Heart left ventricle (tissue), 16 donors: ENCODE data around the gene IPO11. TPM values are rescaled to one million over a fixed set of nuclear protein-coding genes. Genes with fewer than 3 reads are reported as not detected.

ENCODE experiments used
- ATAC-seq, 4 donors: fragments of 200-7000 bp; cut with Tn5 transposase; one replicate each; pipeline ENCODE4 v1.9.1; 2020 to 2022; ENCODE audit warnings: moderate library complexity in 4 of 4, mild to moderate bottlenecking in 3 of 4, moderate number of reproducible peaks in 1 of 4
- DNase-seq, 5 donors: peaks; one replicate each; pipeline ENCODE4 v3.0.0-alpha.2; 2020
- H3K27ac ChIP-seq, 12 donors: fragments of 200-600 bp; sonication (generic) in 4 of 12; one replicate each; pipeline versions ENCODE4 v1.5.0 to v1.8.0; 2016 to 2022; ENCODE audit warnings: mild to moderate bottlenecking in 2 of 12
- H3K27me3 ChIP-seq, 9 donors: fragments of 200-600 bp; sonication (generic) in 2 of 9; one replicate each; pipeline versions ENCODE4 v1.5.1 to v1.8.0; 2016 to 2022; ENCODE audit warnings: mild to moderate bottlenecking in 3 of 9
- H3K36me3 ChIP-seq, 9 donors: fragments of 200-600 bp; sonication (generic) in 2 of 9; one replicate each; pipeline versions ENCODE4 v1.5.0 to v1.8.0; 2018 to 2022; ENCODE audit warnings: mild to moderate bottlenecking in 2 of 9
- H3K4me1 ChIP-seq, 12 donors: fragments of 200-600 bp; sonication (generic) in 4 of 12; one replicate each; pipeline versions ENCODE4 v1.5.0 to v1.8.0; 2016 to 2022; ENCODE audit warnings: mild to moderate bottlenecking in 3 of 12
- H3K4me3 ChIP-seq, 12 donors: fragments of 200-600 bp; sonication (generic) in 4 of 12; one replicate each; pipeline versions ENCODE4 v1.5.0 to v1.8.0; 2017 to 2022; ENCODE audit warnings: mild to moderate bottlenecking in 9 of 12, moderate library complexity in 4 of 12
- H3K9me3 ChIP-seq, 12 donors: fragments of 200-600 bp; sonication (generic) in 4 of 12; one replicate each; pipeline versions ENCODE4 v1.5.0 to v1.8.0; 2016 to 2022; ENCODE audit warnings: mild to moderate bottlenecking in 1 of 12
- CTCF ChIP-seq, 12 donors: fragments of 200-600 bp; sonication (generic) in 4 of 12; IDR thresholded peaks; one replicate each; pipeline versions ENCODE4 v1.5.0 to v1.8.0; 2018 to 2022; ENCODE audit warnings: antibody characterized with exemption in 12 of 12, mild to moderate bottlenecking in 5 of 12
- POLR2A ChIP-seq, 2 donors: fragments of 450-650 bp; IDR thresholded peaks; one replicate each; pipeline ENCODE4 v1.6.1; 2017; ENCODE audit warnings: antibody characterized with exemption in 2 of 2, mild to moderate bottlenecking in 2 of 2, moderate library complexity in 2 of 2
- WGBS, 4 donors: extraction: QIAGEN DNeasy Blood & Tissue Kit in 2 of 4; methylation state at CpG; one replicate each; pipeline versions ENCODE4 v1.1.5 to v1.1.7; 2013 to 2018; 5-methylcytosine and 5-hydroxymethylcytosine counted together
- intact Hi-C, 10 donors: fragments of 100-400 bp; cut with DNase I; formaldehyde crosslinking; loops; one replicate each; pipeline versions ENCODE4 v1.11.1 to v1.14.2; 2022
- polyA plus RNA-seq, 2 donors: library from polyadenylated mRNA; stranded (reverse); fragments of 200-250 nt; gene quantifications; one replicate each; pipeline ENCODE4 v1.2.3, GENCODE V29; 2013
- total RNA-seq, 9 donors: library from RNA; depleted of rRNA in 2 of 9; stranded (reverse); fragments of >200 nt in 2 of 9; fragmentation: NEBNext Ultra II Directional in 3 of 9; extraction: Animal tissue kit (Norgen Biotek cat#: 25700) in 3 of 9; gene quantifications; one replicate each; pipeline versions ENCODE4 v1.1.0 to v1.2.4, GENCODE V29; 2016 to 2023
- donor health status: ischemic (EF 13 %, LVEDD 7.1; RV severe dilation, severe dysfunction).
- donor health status: healthy with polysubstance abuse.
- donor health status: DM: no; HTN: yes; CAD: no.
- donor health status: DM: no; HTN: no; CAD: no.
- donor health status: ischemic (EF 25% LVEDD 6.9; RV normal size, moderate dysfunction).
- donor health status: ischemic (EF 25% LVEDD 5.7; RV mildly dilated, moderate dysfunction).
- donor health status: healthy.
- donor health status: DM: yes; HTN: yes; CAD: no.
- donor health status: ischemic (EF 35%, LVEDD 5.7; RV mildly dilated, moderate dysfunction).
- donor health status: nonischemic (EF 11% LVEDD 7.7; RV severe dilation, severe dysfunction).
- donor health status: DM: yes; HTN: yes; CAD: no.
- donor health status: PGD.
- donor health status: ischemic (EF 29% LVEDD 5.4; RV normal size, mild dysfunction).
- donor health status: nonischemic (EF 23%, LVEDD 6.1; RV moderate dilation, normal function).

IPO11 gene
- total and polyA plus RNA-seq, 11 donors, result 8.2 to 40.4 (median 29.1) TPM

DNA sequence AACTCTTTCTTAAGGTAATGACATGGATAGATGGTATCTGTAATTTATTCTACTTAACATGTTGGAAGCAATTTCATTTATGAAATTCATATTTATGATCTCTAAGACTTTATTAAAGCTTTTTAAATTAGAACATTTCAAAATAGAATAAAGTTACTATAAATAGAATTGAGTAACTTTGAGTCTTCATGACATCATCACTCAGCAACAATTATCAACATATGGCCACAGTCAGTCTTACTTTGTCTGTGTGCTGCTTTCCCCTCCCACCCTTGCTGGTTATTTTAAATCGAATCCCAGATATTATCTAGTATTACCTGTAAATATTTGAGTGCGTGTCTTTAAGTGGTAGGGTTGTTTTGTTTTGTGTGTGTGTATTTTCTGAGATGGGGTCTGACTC is 65.2 kb downstream of the IPO11 start:
- no peak for TF ChIP-seq CTCF (IDR thresholded peaks at IDR 0.05)
- TF ChIP-seq POLR2A (IDR thresholded peaks at IDR 0.05), result no peak
- no peak for ATAC-seq
- Histone ChIP-seq H3K4me1 (no peaks in the 10 kb centered on the region), H3K27me3 (no peaks in the 10 kb centered on the region), H3K27ac (no peak overlapping the region), H3K4me3 (no peak overlapping the region), H3K36me3 (peaks cover 0 to 28% (median 4%) of the 10 kb centered on the region in 9 donors), H3K9me3 (peaks cover 0 to 10% (median 0%) of the 10 kb centered on the region in 12 donors)
- 59 to 75% (median 71%) methylated on average over 2 of the region's 2 CpGs for WGBS, 4 donors
- intact Hi-C loops, result loop anchor here in 1 of 10 donors (10.0 kb wide), 1 partner anchor 147 kb away; no protein-coding TSS in a partner anchor
- DNase-seq, result no peak

DNA sequence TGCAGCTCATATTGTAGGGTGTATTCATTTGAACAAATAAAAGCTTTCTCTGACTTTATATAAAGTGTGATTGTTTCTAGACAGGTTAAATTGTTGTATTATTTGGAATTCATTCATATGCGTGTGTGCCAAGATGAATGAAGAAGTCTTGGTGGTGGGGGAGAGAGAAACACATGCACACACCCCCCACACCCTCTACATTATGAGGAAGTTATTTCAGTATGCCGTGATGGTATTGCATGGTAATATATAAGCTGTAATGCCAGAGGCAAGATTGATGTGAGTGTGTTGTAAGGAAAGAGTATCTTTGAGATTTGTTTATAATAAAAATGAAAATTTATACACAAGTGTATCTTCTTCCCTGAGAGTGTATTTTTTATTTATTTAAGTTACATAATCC is 71.0 kb downstream of the IPO11 start:
- no peak for ATAC-seq

GRCh38 chr5:62486672-62487071 is 74.1 kb downstream of the IPO11 start:
- TF ChIP-seq CTCF (IDR thresholded peaks at IDR 0.05), result no peak
- no peak for TF ChIP-seq POLR2A (IDR thresholded peaks at IDR 0.05)
- 80 to 93% (median 87%) methylated on average over 1 of the region's 1 CpG for WGBS, 4 donors
- Histone ChIP-seq H3K9me3 (no peaks in the 10 kb centered on the region), H3K27me3 (no peaks in the 10 kb centered on the region), H3K4me3 (no peak overlapping the region), H3K27ac (no peak overlapping the region), H3K36me3 (peaks cover 0 to 72% (median 48%) of the 10 kb centered on the region in 9 donors), H3K4me1 (no peaks in the 10 kb centered on the region)
- no peak for ATAC-seq
- no peak for DNase-seq
- intact Hi-C loops, result no loop called here

More for the DNA sequence above, 71.0 kb downstream of the IPO11 start:
- Histone ChIP-seq H3K9me3 (peaks cover 0 to 10% (median 0%) of the 10 kb centered on the region in 12 donors), H3K36me3 (peaks cover 0 to 52% (median 24%) of the 10 kb centered on the region in 9 donors), H3K4me3 (no peak overlapping the region), H3K27ac (no peak overlapping the region), H3K27me3 (no peaks in the 10 kb centered on the region), H3K4me1 (no peaks in the 10 kb centered on the region)
- 88 to 93% (median 90%) methylated on average over 2 of the region's 2 CpGs for WGBS, 4 donors
- TF ChIP-seq CTCF (IDR thresholded peaks at IDR 0.05) (no peak), POLR2A (IDR thresholded peaks at IDR 0.05) (no peak)
- no peak for DNase-seq
- intact Hi-C loops, result no loop called here

DNA sequence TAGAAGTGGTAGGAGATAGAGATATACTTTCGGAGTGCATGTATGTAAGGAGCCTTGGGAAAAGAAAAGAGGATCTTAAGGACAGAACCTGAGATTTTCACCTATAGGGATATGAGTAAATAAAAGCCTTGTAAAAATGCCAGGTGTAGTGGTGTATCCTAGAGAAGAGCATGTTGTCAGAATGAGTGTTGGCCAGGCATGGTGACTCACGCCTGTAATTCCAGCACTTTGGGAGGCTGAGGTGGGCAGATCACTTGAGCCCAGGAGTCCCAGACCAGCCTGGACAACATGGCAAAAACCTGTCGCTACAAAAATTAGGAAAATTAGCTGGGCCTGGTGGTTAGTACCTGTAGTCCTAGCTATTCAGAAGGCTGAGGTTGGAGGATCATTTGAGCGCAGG is 76.0 kb downstream of the IPO11 start:
- TF ChIP-seq CTCF (IDR thresholded peaks at IDR 0.05), result no peak
- TF ChIP-seq POLR2A (IDR thresholded peaks at IDR 0.05), result no peak
- Histone ChIP-seq H3K9me3 (no peaks in the 10 kb centered on the region), H3K4me1 (no peaks in the 10 kb centered on the region), H3K4me3 (no peak overlapping the region), H3K27ac (no peak overlapping the region), H3K27me3 (no peaks in the 10 kb centered on the region), H3K36me3 (peaks cover 0 to 77% (median 54%) of the 10 kb centered on the region in 9 donors)
- 74 to 98% (median 92%) methylated on average over 4 of the region's 4 CpGs for WGBS, 4 donors
- DNase-seq (no peak), ATAC-seq (no peak)
- intact Hi-C loops, result no loop called here
